GM12891 (cell line): ENCODE measurements around the gene WIF1.

ENCODE experiments used
- DNase-seq: peaks from one replicate; pipeline ENCODE4 v3.0.0; 2011; ENCODE audit warnings: low spot score; ENCODE audit not compliant: insufficient read length
- FAIRE-seq: peaks from 2 replicates; lab custom pipeline; 2011; peaks lifted over from hg19 to GRCh38; lab: Jason Lieb, UNC
- PAX5 ChIP-seq: IDR thresholded peaks from 2 replicates; pipeline ENCODE4 v1.6.1; 2011; ENCODE audit warnings: low read length, moderate library complexity, mild to moderate bottlenecking; ENCODE audit not compliant: insufficient read depth, severe bottlenecking
- POLR2A ChIP-seq: IDR thresholded peaks from 2 replicates; pipeline ENCODE4 v1.6.1; 2011; ENCODE audit warnings: low read depth, low read length, control low read depth
- POLR2AphosphoS5 ChIP-seq: IDR thresholded peaks from 2 replicates; pipeline ENCODE4 v1.6.1; 2011; ENCODE audit warnings: low read depth, low read length, control low read depth
- POU2F2 ChIP-seq: IDR thresholded peaks from 2 replicates; pipeline ENCODE4 v1.6.1; 2011; ENCODE audit warnings: low read depth, mild to moderate bottlenecking, control low read depth, low read length, moderate library complexity
- SPI1 ChIP-seq: IDR thresholded peaks from 2 replicates; pipeline ENCODE4 v1.6.1; 2011; ENCODE audit warnings: low read depth, low read length, control low read depth
- TAF1 ChIP-seq: IDR thresholded peaks from 2 replicates; pipeline ENCODE4 v1.6.1; 2011; ENCODE audit warnings: low read depth, low read length, control low read depth

WIF1 gene

GRCh38 chr12:65123435-65124063 is 2.4 kb upstream of the WIF1 start:
- no peak for FAIRE-seq

GRCh38 chr12:65122703-65123102 is 1.6 kb upstream of the WIF1 start:
- FAIRE-seq (no peak), DNase-seq (no peak)
- no peak for TF ChIP-seq POLR2A
- no peak for TF ChIP-seq PAX5
- TF ChIP-seq SPI1 = no peak
- no peak for TF ChIP-seq POLR2AphosphoS5
- TF ChIP-seq POU2F2 = no peak
- TF ChIP-seq TAF1 = no peak

More at GRCh38 chr12:65123435-65124063, 2.4 kb upstream of the WIF1 start:
- no peak for TF ChIP-seq POLR2AphosphoS5
- no peak for TF ChIP-seq PAX5
- no peak for TF ChIP-seq POU2F2
- no peak for TF ChIP-seq SPI1
- no peak for TF ChIP-seq POLR2A
- TF ChIP-seq TAF1 = no peak
- DNase-seq = no peak

- TF ChIP-seq PAX5 = no peak
- TF ChIP-seq POU2F2 = no peak
- no peak for TF ChIP-seq POLR2AphosphoS5
- no peak for TF ChIP-seq POLR2A
- TF ChIP-seq SPI1 = no peak
- no peak for TF ChIP-seq TAF1
- DNase-seq (no peak), FAIRE-seq (no peak)
These were observed 908 bp upstream of the WIF1 start for GRCh38 chr12:65121956-65122469.

DNA sequence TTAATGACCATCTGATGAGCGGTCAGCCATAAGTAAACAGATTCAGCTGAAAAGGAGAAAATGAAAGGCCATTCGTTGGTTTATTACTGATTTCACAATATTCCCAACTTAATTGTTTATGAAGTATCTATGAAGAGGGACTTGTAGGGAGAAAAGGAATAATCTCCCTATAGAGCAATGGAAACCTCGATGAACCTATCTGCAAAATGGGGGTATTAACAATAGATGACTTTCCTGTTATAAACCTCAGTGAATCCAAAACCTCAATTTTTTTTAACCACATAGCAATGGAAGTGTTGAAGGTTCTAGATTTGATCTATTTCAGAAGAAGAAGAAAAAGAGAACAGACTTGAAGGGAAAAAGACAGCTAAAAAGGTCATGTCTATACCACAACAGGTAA is 2.0 kb downstream of the WIF1 start:
- DNase-seq = no peak
- no peak for FAIRE-seq
- TF ChIP-seq POU2F2 (no peak), POLR2AphosphoS5 (no peak), TAF1 (no peak), SPI1 (no peak), POLR2A (no peak), PAX5 (no peak)

- no peak for TF ChIP-seq PAX5
- TF ChIP-seq POU2F2 = no peak
- no peak for TF ChIP-seq POLR2A
- no peak for TF ChIP-seq SPI1
- TF ChIP-seq TAF1 = no peak
- TF ChIP-seq POLR2AphosphoS5 = no peak
- DNase-seq (no peak), FAIRE-seq (no peak)
These were observed 7.5 kb downstream of the WIF1 start for GRCh38 chr12:65113621-65114035.

DNA sequence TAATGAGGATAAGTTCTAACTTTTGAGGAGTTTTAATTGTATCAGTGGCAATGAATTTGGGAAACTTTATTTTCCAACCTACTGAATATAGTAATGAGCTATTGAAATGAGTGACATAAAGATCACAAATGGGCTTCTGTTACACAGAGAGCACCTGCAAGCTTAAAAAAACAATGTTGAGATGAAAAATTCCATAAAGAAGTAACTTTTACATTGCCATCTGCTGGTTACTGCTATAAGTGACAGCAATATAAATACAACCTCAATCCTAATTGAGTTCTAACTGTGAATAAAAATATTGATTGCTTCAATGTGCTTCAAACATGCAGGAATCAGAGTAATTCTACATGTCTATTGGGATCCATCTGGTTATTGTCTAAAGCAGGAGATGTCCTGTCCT is 14.2 kb downstream of the WIF1 start:
- no peak for DNase-seq
- no peak for FAIRE-seq
- TF ChIP-seq POLR2A (no peak), POU2F2 (no peak), POLR2AphosphoS5 (no peak), SPI1 (no peak), TAF1 (no peak), PAX5 (no peak)

DNA sequence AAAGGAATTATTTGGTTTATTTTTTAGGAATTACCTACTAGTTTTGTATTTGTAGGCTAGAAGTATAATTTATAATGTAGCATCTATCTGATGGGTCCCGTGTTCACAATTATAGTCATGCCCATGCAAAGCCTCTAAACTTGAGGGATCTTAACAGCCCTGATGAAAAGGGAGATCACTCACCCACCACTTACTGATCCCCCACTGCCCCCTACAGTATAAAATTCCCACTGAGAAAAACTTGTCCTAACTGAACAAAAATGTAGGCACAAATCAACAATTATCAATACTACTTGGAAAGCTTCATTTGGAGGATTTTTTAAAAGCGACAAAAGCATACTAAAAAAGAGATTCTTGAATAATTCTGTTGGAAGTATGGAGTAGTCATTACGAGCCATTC is 21.0 kb downstream of the WIF1 start:
- TF ChIP-seq TAF1 (no peak), POLR2A (no peak), POU2F2 (no peak), POLR2AphosphoS5 (no peak), PAX5 (no peak), SPI1 (no peak)
- FAIRE-seq (no peak), DNase-seq (no peak)

DNA sequence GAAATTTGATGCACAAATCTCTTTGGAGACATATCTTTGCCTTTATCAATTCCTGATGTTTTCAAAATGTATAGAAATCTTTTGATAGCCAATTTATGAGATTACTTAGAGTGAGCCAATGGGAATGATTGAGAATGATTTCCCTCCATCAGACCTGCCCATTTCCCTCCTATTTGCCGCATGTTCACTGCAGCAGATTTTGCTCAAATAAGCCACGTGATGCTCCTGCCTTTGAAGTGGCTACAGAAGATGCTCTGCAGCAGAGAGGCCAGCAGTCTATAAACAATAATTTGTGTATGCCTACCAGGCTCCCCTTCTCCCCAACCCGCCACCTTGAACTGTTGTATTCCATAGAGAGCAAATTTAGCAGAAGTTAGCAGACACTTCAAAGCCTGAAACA is 21.9 kb downstream of the WIF1 start:
- no peak for TF ChIP-seq TAF1
- TF ChIP-seq SPI1 = no peak
- no peak for TF ChIP-seq PAX5
- no peak for TF ChIP-seq POLR2AphosphoS5
- no peak for TF ChIP-seq POU2F2
- no peak for TF ChIP-seq POLR2A
- DNase-seq (no peak), FAIRE-seq (no peak)

DNA sequence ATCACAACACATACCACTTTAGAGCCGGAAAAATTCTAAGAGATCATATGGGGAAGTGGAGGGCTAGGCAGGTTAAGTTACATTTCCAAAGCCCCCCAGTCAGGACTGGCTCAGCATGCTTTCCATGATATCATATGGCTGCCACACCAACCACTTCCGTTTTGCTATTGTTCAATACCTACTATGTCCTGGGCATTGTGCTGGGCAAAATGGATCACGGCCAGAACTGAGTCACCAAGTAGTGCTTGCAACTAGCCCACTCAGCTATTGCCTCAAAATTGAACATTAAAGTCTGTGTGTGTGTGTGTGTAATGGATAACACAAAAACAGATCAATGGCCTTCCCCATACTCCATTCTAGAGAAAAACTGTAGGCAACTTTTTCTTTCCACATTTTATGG is 22.7 kb downstream of the WIF1 start:
- no peak for DNase-seq
- peak; percentile 31 for FAIRE-seq
- TF ChIP-seq PAX5 (no peak), POLR2AphosphoS5 (no peak), SPI1 (no peak), TAF1 (no peak), POU2F2 (no peak), POLR2A (no peak)

DNA sequence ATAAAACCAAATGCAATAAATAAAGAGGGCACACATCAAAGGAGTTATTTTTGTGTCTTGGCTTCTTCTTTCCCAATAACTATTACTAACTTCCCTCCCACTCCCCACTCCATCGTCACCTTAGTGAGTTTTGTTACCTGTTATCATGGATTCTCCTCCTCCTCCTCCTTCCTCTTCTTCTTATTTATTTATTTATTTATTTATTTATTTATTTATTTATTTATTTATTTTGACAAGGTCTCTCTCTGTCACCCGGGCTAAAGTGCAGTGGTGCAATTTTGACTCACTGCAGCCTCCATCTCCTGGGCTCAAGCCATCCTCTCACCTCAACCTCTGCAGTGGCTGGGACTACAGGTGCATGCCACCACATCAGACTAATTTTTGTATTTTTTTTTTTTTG is 26.4 kb downstream of the WIF1 start:
- DNase-seq (no peak), FAIRE-seq (no peak)
- TF ChIP-seq POLR2A (no peak), POLR2AphosphoS5 (no peak), SPI1 (no peak), PAX5 (no peak), POU2F2 (no peak), TAF1 (no peak)

DNA sequence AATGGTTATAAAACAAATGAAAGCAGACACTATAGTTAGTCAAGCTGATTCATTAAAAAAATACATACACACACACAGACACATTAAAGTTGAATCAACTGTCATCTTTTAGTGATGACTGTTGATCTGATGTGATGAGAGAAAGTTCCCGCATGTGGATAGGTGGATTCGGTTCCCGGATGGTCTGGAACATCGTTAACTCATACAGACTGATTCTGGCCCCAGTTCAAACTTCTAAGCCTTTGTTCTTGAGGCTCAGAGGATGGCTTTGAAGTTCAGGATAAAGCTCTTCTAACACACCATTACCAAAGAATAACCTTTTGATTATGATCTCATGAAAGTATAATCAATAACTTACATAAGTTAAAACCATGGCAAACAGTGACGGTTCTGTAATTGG is 27.5 kb downstream of the WIF1 start:
- DNase-seq (no peak), FAIRE-seq (no peak)
- TF ChIP-seq PAX5 (no peak), POU2F2 (no peak), POLR2AphosphoS5 (no peak), TAF1 (no peak), SPI1 (no peak)
